Heart left ventricle (tissue), 16 donors: ENCODE results near the gene ZBTB8OS. TPM values are rescaled to one million over a fixed set of nuclear protein-coding genes. Genes with fewer than 3 reads are reported as not detected.

ENCODE experiments used
- ATAC-seq, 4 donors: fragments of 200-7000 bp; cut with Tn5 transposase; one replicate each; pipeline ENCODE4 v1.9.1; 2020 to 2022; ENCODE audit warnings: moderate library complexity in 4 of 4, mild to moderate bottlenecking in 3 of 4, moderate number of reproducible peaks in 1 of 4
- DNase-seq, 5 donors: peaks; one replicate each; pipeline ENCODE4 v3.0.0-alpha.2; 2020
- H3K27ac ChIP-seq, 12 donors: fragments of 200-600 bp; sonication (generic) in 4 of 12; one replicate each; pipeline versions ENCODE4 v1.5.0 to v1.8.0; 2016 to 2022; ENCODE audit warnings: mild to moderate bottlenecking in 2 of 12
- H3K27me3 ChIP-seq, 9 donors: fragments of 200-600 bp; sonication (generic) in 2 of 9; one replicate each; pipeline versions ENCODE4 v1.5.1 to v1.8.0; 2016 to 2022; ENCODE audit warnings: mild to moderate bottlenecking in 3 of 9
- H3K36me3 ChIP-seq, 9 donors: fragments of 200-600 bp; sonication (generic) in 2 of 9; one replicate each; pipeline versions ENCODE4 v1.5.0 to v1.8.0; 2018 to 2022; ENCODE audit warnings: mild to moderate bottlenecking in 2 of 9
- H3K4me1 ChIP-seq, 12 donors: fragments of 200-600 bp; sonication (generic) in 4 of 12; one replicate each; pipeline versions ENCODE4 v1.5.0 to v1.8.0; 2016 to 2022; ENCODE audit warnings: mild to moderate bottlenecking in 3 of 12
- H3K4me3 ChIP-seq, 12 donors: fragments of 200-600 bp; sonication (generic) in 4 of 12; one replicate each; pipeline versions ENCODE4 v1.5.0 to v1.8.0; 2017 to 2022; ENCODE audit warnings: mild to moderate bottlenecking in 9 of 12, moderate library complexity in 4 of 12
- H3K9me3 ChIP-seq, 12 donors: fragments of 200-600 bp; sonication (generic) in 4 of 12; one replicate each; pipeline versions ENCODE4 v1.5.0 to v1.8.0; 2016 to 2022; ENCODE audit warnings: mild to moderate bottlenecking in 1 of 12
- POLR2A ChIP-seq, 2 donors: fragments of 450-650 bp; IDR thresholded peaks; one replicate each; pipeline ENCODE4 v1.6.1; 2017; ENCODE audit warnings: antibody characterized with exemption in 2 of 2, mild to moderate bottlenecking in 2 of 2, moderate library complexity in 2 of 2
- WGBS, 4 donors: extraction: QIAGEN DNeasy Blood & Tissue Kit in 2 of 4; methylation state at CpG; one replicate each; pipeline versions ENCODE4 v1.1.5 to v1.1.7; 2013 to 2018; 5-methylcytosine and 5-hydroxymethylcytosine counted together
- intact Hi-C, 10 donors: fragments of 100-400 bp; cut with DNase I; formaldehyde crosslinking; loops; one replicate each; pipeline versions ENCODE4 v1.11.1 to v1.14.2; 2022
- polyA plus RNA-seq, 2 donors: library from polyadenylated mRNA; stranded (reverse); fragments of 200-250 nt; gene quantifications; one replicate each; pipeline ENCODE4 v1.2.3, GENCODE V29; 2013
- total RNA-seq, 9 donors: library from RNA; depleted of rRNA in 2 of 9; stranded (reverse); fragments of >200 nt in 2 of 9; fragmentation: NEBNext Ultra II Directional in 3 of 9; extraction: Animal tissue kit (Norgen Biotek cat#: 25700) in 3 of 9; gene quantifications; one replicate each; pipeline versions ENCODE4 v1.1.0 to v1.2.4, GENCODE V29; 2016 to 2023
- TF ChIP-seq, protein P1 (sequence below), 12 donors: fragments of 200-600 bp; sonication (generic) in 4 of 12; IDR thresholded peaks; one replicate each; pipeline versions ENCODE4 v1.5.0 to v1.8.0; 2018 to 2022; ENCODE audit warnings: antibody characterized with exemption in 12 of 12, mild to moderate bottlenecking in 5 of 12
- donor health status: ischemic (EF 13 %, LVEDD 7.1; RV severe dilation, severe dysfunction).
- donor health status: healthy with polysubstance abuse.
- donor health status: DM: no; HTN: yes; CAD: no.
- donor health status: DM: no; HTN: no; CAD: no.
- donor health status: ischemic (EF 25% LVEDD 6.9; RV normal size, moderate dysfunction).
- donor health status: ischemic (EF 25% LVEDD 5.7; RV mildly dilated, moderate dysfunction).
- donor health status: healthy.
- donor health status: DM: yes; HTN: yes; CAD: no.
- donor health status: ischemic (EF 35%, LVEDD 5.7; RV mildly dilated, moderate dysfunction).
- donor health status: nonischemic (EF 11% LVEDD 7.7; RV severe dilation, severe dysfunction).
- donor health status: DM: yes; HTN: yes; CAD: no.
- donor health status: PGD.
- donor health status: ischemic (EF 29% LVEDD 5.4; RV normal size, mild dysfunction).
- donor health status: nonischemic (EF 23%, LVEDD 6.1; RV moderate dilation, normal function).

Gene ZBTB8OS
- total and polyA plus RNA-seq, 11 donors: 16.5 to 60.3 (median 34.3) TPM

DNA sequence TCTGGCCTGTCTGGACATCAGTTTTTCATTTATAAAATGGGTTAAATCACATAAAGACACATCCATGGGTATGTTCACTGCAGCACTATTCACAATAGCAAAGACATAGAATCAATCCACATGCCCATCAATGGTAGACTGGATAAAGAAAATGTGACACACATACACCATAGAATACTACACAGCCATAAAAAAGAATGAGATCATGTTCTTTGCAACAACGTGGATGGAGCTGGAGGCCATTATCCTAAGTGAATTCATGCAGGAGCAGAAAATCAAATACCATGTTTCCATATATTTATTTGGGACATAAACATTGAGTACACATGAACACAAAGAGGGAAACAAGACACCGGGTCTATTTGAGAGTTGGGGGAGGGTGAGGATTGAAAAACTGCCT lies 28.1 kb downstream of the ZBTB8OS start:
- H3K27me3 ChIP-seq: no peaks in the 10 kb centered on the region
- no peaks in the 10 kb centered on the region for H3K4me1 ChIP-seq
- H3K4me3 ChIP-seq: no peak overlapping the region
- peaks cover 0 to 39% (median 16%) of the 10 kb centered on the region in 9 donors for H3K36me3 ChIP-seq
- intact Hi-C loops: loop anchor here in 4 of 10 donors (5.0 to 10.0 kb wide), 3 partner anchors 97 to 177 kb away; no protein-coding TSS in a partner anchor
- ATAC-seq (no peak), DNase-seq (no peak)
- 95 to 99% (median 98%) methylated on average over 2 of the region's 2 CpGs for WGBS, 4 donors
- H3K27ac ChIP-seq: no peak overlapping the region
- no peaks in the 10 kb centered on the region for H3K9me3 ChIP-seq
- TF ChIP-seq, protein P1, sequence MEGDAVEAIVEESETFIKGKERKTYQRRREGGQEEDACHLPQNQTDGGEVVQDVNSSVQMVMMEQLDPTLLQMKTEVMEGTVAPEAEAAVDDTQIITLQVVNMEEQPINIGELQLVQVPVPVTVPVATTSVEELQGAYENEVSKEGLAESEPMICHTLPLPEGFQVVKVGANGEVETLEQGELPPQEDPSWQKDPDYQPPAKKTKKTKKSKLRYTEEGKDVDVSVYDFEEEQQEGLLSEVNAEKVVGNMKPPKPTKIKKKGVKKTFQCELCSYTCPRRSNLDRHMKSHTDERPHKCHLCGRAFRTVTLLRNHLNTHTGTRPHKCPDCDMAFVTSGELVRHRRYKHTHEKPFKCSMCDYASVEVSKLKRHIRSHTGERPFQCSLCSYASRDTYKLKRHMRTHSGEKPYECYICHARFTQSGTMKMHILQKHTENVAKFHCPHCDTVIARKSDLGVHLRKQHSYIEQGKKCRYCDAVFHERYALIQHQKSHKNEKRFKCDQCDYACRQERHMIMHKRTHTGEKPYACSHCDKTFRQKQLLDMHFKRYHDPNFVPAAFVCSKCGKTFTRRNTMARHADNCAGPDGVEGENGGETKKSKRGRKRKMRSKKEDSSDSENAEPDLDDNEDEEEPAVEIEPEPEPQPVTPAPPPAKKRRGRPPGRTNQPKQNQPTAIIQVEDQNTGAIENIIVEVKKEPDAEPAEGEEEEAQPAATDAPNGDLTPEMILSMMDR (IDR thresholded peaks at IDR 0.05): no peak
- no peak for TF ChIP-seq POLR2A (IDR thresholded peaks at IDR 0.05)

DNA sequence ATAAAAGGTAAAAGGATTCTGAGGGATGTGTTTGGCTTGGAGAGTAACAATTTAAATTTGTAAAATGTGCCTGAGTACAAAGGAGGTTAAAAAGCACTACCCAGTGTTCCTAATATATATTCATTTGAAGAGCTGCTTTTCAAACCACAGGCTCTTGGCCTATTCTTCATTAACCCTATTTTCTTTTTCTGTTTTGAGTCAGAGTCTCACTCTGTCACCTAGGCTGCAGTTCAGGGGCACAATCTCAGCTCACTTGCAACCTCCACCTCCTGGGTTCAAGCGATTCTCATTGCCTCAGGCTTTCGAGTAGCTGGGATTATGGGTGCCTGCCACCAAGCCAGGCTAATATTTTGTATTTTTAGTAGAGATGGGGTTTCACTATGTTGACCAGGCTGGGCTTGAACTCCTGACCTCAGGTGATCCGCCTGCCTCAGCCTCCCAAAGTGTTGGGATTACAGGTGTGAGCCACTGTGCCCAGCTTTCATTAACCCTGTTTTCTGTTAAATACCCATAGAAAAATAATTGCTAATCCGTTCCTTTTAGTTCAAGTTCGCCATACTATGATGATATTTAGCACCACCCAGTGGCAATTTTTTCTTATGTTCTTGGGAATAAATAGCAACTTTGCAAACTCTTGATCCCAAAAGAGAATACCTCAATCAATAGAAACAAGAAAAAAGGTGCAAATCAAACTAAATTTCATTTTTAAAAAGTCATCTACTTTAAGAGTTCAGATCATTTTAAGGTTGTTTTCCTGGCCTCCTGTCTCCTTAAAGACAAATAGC lies 30.5 kb downstream of the ZBTB8OS start:
- H3K27me3 ChIP-seq: no peaks in the 10 kb centered on the region
- H3K36me3 ChIP-seq: peaks cover 0 to 23% (median 6%) of the 10 kb centered on the region in 9 donors
- H3K9me3 ChIP-seq: no peaks in the 10 kb centered on the region
- TF ChIP-seq, protein P1 (IDR thresholded peaks at IDR 0.05): peak in 6 of 12 donors; percentile 13 to 28 (median 20)
- no peak for TF ChIP-seq POLR2A (IDR thresholded peaks at IDR 0.05)
- no peak overlapping the region for H3K27ac ChIP-seq
- ATAC-seq: no peak
- DNase-seq: no peak
- 76 to 86% (median 79%) methylated on average over 5 of the region's 5 CpGs for WGBS, 4 donors
- intact Hi-C loops: loop anchor here in 7 of 10 donors (5.0 to 10.0 kb wide), 4 partner anchors 95 to 175 kb away; no protein-coding TSS in a partner anchor
- no peaks in the 10 kb centered on the region for H3K4me1 ChIP-seq
- no peak overlapping the region for H3K4me3 ChIP-seq

DNA sequence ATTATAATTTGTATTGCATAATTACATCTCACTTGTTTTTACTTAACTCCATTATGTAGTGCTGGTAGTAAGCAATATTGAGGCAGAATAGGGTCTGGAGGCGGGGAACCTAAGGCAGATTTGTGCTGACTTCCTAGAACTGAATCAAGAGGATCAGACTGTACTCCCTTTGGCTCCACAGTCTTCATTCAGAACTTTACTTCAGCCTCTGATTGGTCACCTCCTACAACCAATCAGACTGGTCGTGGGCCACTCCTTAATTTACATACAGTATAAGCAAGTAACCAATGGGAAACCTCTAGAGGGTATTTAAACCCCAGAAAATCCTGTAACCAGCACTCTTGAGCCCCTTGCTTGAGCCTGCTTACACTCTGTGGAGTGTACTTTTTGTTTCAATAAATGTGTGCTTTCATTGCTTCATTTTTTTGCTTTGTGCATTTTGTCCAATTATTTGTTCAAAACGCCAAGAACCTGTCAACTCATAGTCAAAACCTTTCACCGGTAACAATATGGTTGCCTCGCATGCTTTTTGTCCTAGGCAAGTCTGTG lies 31.6 kb downstream of the ZBTB8OS start:
- no peak for TF ChIP-seq POLR2A (IDR thresholded peaks at IDR 0.05)
- TF ChIP-seq, protein P1 (IDR thresholded peaks at IDR 0.05): no peak
- intact Hi-C loops: loop anchor here in 3 of 10 donors (10.0 kb wide), 2 partner anchors 94 to 164 kb away; no protein-coding TSS in a partner anchor
- 92 to 99% (median 97%) methylated on average over 5 of the region's 5 CpGs for WGBS, 4 donors
- Histone ChIP-seq H3K9me3 (no peaks in the 10 kb centered on the region), H3K4me3 (no peak overlapping the region), H3K27me3 (no peaks in the 10 kb centered on the region), H3K4me1 (no peaks in the 10 kb centered on the region), H3K27ac (no peak overlapping the region), H3K36me3 (peaks cover 0 to 23% (median 6%) of the 10 kb centered on the region in 9 donors)
- DNase-seq (no peak), ATAC-seq (peak in 1 of 4 donors; percentile 26)

DNA sequence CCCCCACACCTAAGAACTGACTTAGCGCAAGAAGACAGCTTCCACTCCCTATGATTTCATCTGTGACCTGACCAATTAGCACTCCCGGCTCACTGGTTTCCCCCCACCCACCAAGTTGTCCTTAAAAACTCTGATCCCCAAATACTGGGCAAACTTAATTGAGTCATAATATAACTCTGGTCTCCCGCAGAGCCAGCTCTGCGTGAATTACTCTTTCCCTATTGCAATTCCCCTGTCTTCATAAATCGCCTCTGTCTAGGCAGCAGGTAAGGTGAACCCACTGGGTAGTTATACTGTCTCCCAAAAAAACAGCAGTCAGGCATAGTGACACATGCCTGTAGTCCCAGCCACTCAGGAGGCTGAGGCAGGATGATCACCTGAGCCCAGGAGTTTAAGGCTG lies 36.9 kb downstream of the ZBTB8OS start:
- no peak overlapping the region for H3K27ac ChIP-seq
- TF ChIP-seq, protein P1 (IDR thresholded peaks at IDR 0.05): no peak
- no peak for TF ChIP-seq POLR2A (IDR thresholded peaks at IDR 0.05)
- intact Hi-C loops: loop anchor here in 3 of 10 donors (10.0 kb wide), 2 partner anchors 89 to 159 kb away; no protein-coding TSS in a partner anchor
- DNase-seq (no peak), ATAC-seq (no peak)
- H3K4me1 ChIP-seq: peaks cover 0 to 14% (median 7%) of the 10 kb centered on the region in 12 donors
- H3K4me3 ChIP-seq: no peak overlapping the region
- no peaks in the 10 kb centered on the region for H3K27me3 ChIP-seq
- WGBS, 4 donors: 88 to 97% (median 90%) methylated on average over 5 of the region's 5 CpGs
- no peaks in the 10 kb centered on the region for H3K9me3 ChIP-seq
- peaks cover 0 to 3% (median 0%) of the 10 kb centered on the region in 9 donors for H3K36me3 ChIP-seq
